Tibial nerve (tissue), 4 donors: ENCODE measurements around the gene TTC28.

Source experiments
- EP300 ChIP-seq, 2 donors: sonication (generic); formaldehyde crosslinking; IDR thresholded peaks; one replicate each; pipeline ENCODE4 v1.6.1; 2017; ENCODE audit warnings: antibody characterized with exemption in 2 of 2, mild to moderate bottlenecking in 1 of 2
- POLR2A ChIP-seq, 2 donors: fragments of 450-650 bp; IDR thresholded peaks; one replicate each; pipeline ENCODE4 v1.6.1; 2017; ENCODE audit warnings: antibody characterized with exemption in 2 of 2, mild to moderate bottlenecking in 2 of 2, moderate library complexity in 2 of 2
- TF ChIP-seq, protein P1 (sequence below), 5 experiments: fragments of 200-600 bp in 3 of 5; fragments of 450-650 bp in 2 of 5; sonication (generic) in 3 of 5; IDR thresholded peaks; one replicate each; pipeline ENCODE4 v1.5.1; 2016 to 2019; ENCODE audit warnings: antibody characterized with exemption in 5 of 5, mild to moderate bottlenecking in 3 of 5, moderate library complexity in 2 of 5

DNA sequence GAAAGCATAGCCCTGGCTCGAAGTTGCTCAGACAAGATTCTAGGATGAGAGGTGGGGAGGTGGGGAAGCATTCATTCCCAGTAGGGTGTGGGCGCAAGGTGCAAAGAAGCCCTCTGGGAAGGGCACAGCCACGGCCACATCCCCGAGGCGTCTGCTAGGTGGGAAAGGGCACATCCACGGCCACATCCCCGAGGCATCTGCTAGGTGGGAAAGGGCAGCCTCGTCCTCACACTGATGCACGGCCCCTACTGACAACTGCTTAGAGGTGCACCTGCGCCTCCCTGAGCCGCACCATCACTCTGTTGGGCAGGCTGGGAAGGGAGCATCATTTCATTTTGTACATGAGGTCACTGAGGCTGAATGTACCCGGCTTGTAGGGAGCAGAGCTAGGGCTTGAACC lies 666.0 kb downstream of the TTC28 start:
- TF ChIP-seq POLR2A (IDR thresholded peaks at IDR 0.05) (no peak), EP300 (IDR thresholded peaks at IDR 0.05) (no peak)
- TF ChIP-seq, protein P1, sequence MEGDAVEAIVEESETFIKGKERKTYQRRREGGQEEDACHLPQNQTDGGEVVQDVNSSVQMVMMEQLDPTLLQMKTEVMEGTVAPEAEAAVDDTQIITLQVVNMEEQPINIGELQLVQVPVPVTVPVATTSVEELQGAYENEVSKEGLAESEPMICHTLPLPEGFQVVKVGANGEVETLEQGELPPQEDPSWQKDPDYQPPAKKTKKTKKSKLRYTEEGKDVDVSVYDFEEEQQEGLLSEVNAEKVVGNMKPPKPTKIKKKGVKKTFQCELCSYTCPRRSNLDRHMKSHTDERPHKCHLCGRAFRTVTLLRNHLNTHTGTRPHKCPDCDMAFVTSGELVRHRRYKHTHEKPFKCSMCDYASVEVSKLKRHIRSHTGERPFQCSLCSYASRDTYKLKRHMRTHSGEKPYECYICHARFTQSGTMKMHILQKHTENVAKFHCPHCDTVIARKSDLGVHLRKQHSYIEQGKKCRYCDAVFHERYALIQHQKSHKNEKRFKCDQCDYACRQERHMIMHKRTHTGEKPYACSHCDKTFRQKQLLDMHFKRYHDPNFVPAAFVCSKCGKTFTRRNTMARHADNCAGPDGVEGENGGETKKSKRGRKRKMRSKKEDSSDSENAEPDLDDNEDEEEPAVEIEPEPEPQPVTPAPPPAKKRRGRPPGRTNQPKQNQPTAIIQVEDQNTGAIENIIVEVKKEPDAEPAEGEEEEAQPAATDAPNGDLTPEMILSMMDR (IDR thresholded peaks at IDR 0.05): no peak
